HG02610 (cell line): ENCODE measurements around the gene CLTB.
"Not testable (repeated sequence)": the region's sequence is repeated elsewhere in the genome, so short reads cannot be mapped to it uniquely, and the experiment has no call there.

Experiments used
- ATAC-seq: cut with Tn5 transposase; IDR thresholded peaks from one replicate; pipeline ENCODE4 v1.9.1; 2021; ENCODE audit warnings: mild to moderate bottlenecking, moderate library complexity; ENCODE audit not compliant: unreplicated experiment

The CLTB gene

GRCh38 chr5:176415952-176416924, at the start of gene CLTB:
Gene CLTB (minus strand): TSS chr5:176416539. CDS start chr5:176416363, 176 bp downstream.
- ATAC-seq: peak; percentile 90

GRCh38 chr5:176463113-176463764, 46.9 kb upstream of the CLTB start:
- ATAC-seq: no peak

- no peak for ATAC-seq
These were observed 45.0 kb upstream of the CLTB start for GRCh38 chr5:176461349-176461748.

GRCh38 chr5:176458904-176459561, 42.7 kb upstream of the CLTB start:
- no peak for ATAC-seq

- ATAC-seq: no peak
These were observed 38.5 kb upstream of the CLTB start for GRCh38 chr5:176454724-176455394.

- no peak for ATAC-seq
These were observed 33.7 kb upstream of the CLTB start for GRCh38 chr5:176450077-176450476.

- ATAC-seq: peak; percentile 93
These were observed 31.8 kb upstream of the CLTB start, which contains the start of gene FAF2 for GRCh38 chr5:176447978-176448608. Gene FAF2 (plus strand): TSS chr5:176448385. CDS start chr5:176448408, 23 bp downstream.

GRCh38 chr5:176447591-176447977, 31.2 kb upstream of the CLTB start:
- peak; percentile 11 for ATAC-seq

- ATAC-seq: no peak
These were observed 30.7 kb upstream of the CLTB start for GRCh38 chr5:176446884-176447590.

- no peak for ATAC-seq
These were observed 29.8 kb upstream of the CLTB start for GRCh38 chr5:176446028-176446665.

- ATAC-seq: no peak
These were observed 28.4 kb upstream of the CLTB start for GRCh38 chr5:176444742-176445141.

GRCh38 chr5:176442911-176443310, 26.6 kb upstream of the CLTB start:
- ATAC-seq: not testable (repeated sequence)

GRCh38 chr5:176441921-176442323, 25.6 kb upstream of the CLTB start:
- ATAC-seq: no peak

GRCh38 chr5:176440927-176441706, 24.8 kb upstream of the CLTB start:
- no peak for ATAC-seq

GRCh38 chr5:176438959-176439757, 22.8 kb upstream of the CLTB start:
- ATAC-seq: no peak

GRCh38 chr5:176436656-176437055, 20.3 kb upstream of the CLTB start:
- ATAC-seq: no peak

- ATAC-seq: no peak
These were observed 16.4 kb upstream of the CLTB start for GRCh38 chr5:176432707-176433106.

- no peak for ATAC-seq
These were observed 13.6 kb upstream of the CLTB start for GRCh38 chr5:176429972-176430371.
